Fibroblast of the conjunctiva (primary cell): ENCODE data around the gene OR52N4.
"Not testable (repeated sequence)": the region's sequence is repeated elsewhere in the genome, so short reads cannot be mapped to it uniquely, and the experiment has no call there.

Source experiments
- DNase-seq: peaks from one replicate; pipeline ENCODE4 v3.0.0-alpha.2; 2010; ENCODE audit warnings: low read depth

The OR52N4 gene

GRCh38 chr11:5753943-5754342 lies at the start of gene OR52N4:
Gene OR52N4 (plus strand): TSS chr11:5754243. CDS start chr11:5754741, 498 bp downstream.
- DNase-seq, result no peak

GRCh38 chr11:5705688-5706087 lies 48.4 kb upstream of the OR52N4 start:
- DNase-seq, result no peak

GRCh38 chr11:5712507-5712906 lies 41.5 kb upstream of the OR52N4 start:
- no peak for DNase-seq

- no peak for DNase-seq
Measured at GRCh38 chr11:5713695-5714094, 40.3 kb upstream of the OR52N4 start.

- DNase-seq, result not testable (repeated sequence)
Measured at GRCh38 chr11:5716518-5716917, 37.5 kb upstream of the OR52N4 start.

GRCh38 chr11:5719703-5720495 lies 34.1 kb upstream of the OR52N4 start:
- DNase-seq, result no peak

- no peak for DNase-seq
Measured at GRCh38 chr11:5722622-5723021, 31.4 kb upstream of the OR52N4 start.

GRCh38 chr11:5726351-5726750 lies 27.7 kb upstream of the OR52N4 start:
- DNase-seq, result no peak

GRCh38 chr11:5727691-5728090 lies 26.4 kb upstream of the OR52N4 start:
- DNase-seq, result no peak

- DNase-seq, result no peak
Measured at GRCh38 chr11:5736396-5736795, 17.6 kb upstream of the OR52N4 start, which contains the start of gene OR56B1. Gene OR56B1 (plus strand): TSS chr11:5736448. CDS start chr11:5736517, 69 bp downstream.

- DNase-seq, result no peak
Measured at GRCh38 chr11:5737091-5737490, 17.0 kb upstream of the OR52N4 start.

GRCh38 chr11:5737670-5738392 lies 16.2 kb upstream of the OR52N4 start:
- no peak for DNase-seq

GRCh38 chr11:5738431-5738830 lies 15.6 kb upstream of the OR52N4 start:
- DNase-seq, result no peak

- no peak for DNase-seq
Measured at GRCh38 chr11:5746614-5747013, 7.4 kb upstream of the OR52N4 start.

- no peak for DNase-seq
Measured at GRCh38 chr11:5749836-5750235, 4.2 kb upstream of the OR52N4 start.

- DNase-seq, result no peak
Measured at GRCh38 chr11:5767056-5767455, 13.0 kb downstream of the OR52N4 start.

- DNase-seq, result no peak
Measured at GRCh38 chr11:5783255-5783654, 29.2 kb downstream of the OR52N4 start, which contains the start of gene OR52N5. Gene OR52N5 (minus strand): TSS chr11:5783355. CDS start chr11:5778634, 4,721 bp downstream.

GRCh38 chr11:5791165-5791564 lies 37.1 kb downstream of the OR52N4 start, which contains the start of gene OR52N1:
Gene OR52N1 (minus strand): TSS chr11:5791265. CDS start chr11:5788816, 2,449 bp downstream.
- no peak for DNase-seq

GRCh38 chr11:5796541-5796940 lies 42.5 kb downstream of the OR52N4 start:
- no peak for DNase-seq

GRCh38 chr11:5803982-5804381 lies 49.9 kb downstream of the OR52N4 start:
- DNase-seq, result no peak
